Body of pancreas (tissue), 4 donors: ENCODE data around the gene UBE2L3. TPM values are rescaled to one million over a fixed set of nuclear protein-coding genes. Genes with fewer than 3 reads are reported as not detected.
"Not testable (repeated sequence)": the region's sequence is repeated elsewhere in the genome, so short reads cannot be mapped to it uniquely, and the experiment has no call there.

Experiments used
- ATAC-seq: fragments of 150-250 bp; one replicate; pipeline ENCODE4 v1.9.1; 2016
- DNase-seq, 4 donors: peaks; one replicate each; pipeline ENCODE4 v3.0.0-alpha.2; 2019
- H3K27ac ChIP-seq, 4 donors: fragments of 200-600 bp; sonication (generic); 1 replicate in 3 of 4; 2 replicates in 1 of 4; pipeline versions ENCODE4 v1.5.1 to v1.6.1; 2016 to 2019; ENCODE audit warnings: mild to moderate bottlenecking in 1 of 4, mixed read lengths in 1 of 4, moderate library complexity in 1 of 4
- H3K27me3 ChIP-seq, 2 donors: fragments of 200-600 bp; sonication (generic); one replicate each; pipeline ENCODE4 v1.6.0; 2016; ENCODE audit warnings: mild to moderate bottlenecking in 1 of 2
- H3K36me3 ChIP-seq, 2 donors: fragments of 200-600 bp; sonication (generic); replicated peaks in 1 of 2; 2 replicates each; pipeline ENCODE4 v1.5.1; 2016; ENCODE audit warnings: low read depth in 2 of 2; ENCODE audit not compliant: insufficient read depth in 1 of 2
- H3K4me1 ChIP-seq: fragments of 200-600 bp; sonication (generic); one replicate; pipeline ENCODE4 v1.6.0; 2016
- H3K4me3 ChIP-seq, 2 donors: fragments of 200-600 bp; sonication (generic); 1 replicate in 1 of 2; 2 replicates in 1 of 2; pipeline ENCODE4 v1.5.1; 2016 to 2019
- H3K9me3 ChIP-seq, 3 donors: fragments of 200-600 bp; sonication (generic); 1 replicate in 2 of 3; 2 replicates in 1 of 3; pipeline ENCODE4 v1.5.1; 2016
- CTCF ChIP-seq, 7 experiments: fragments of 450-650 bp in 4 of 7; fragments of 200-600 bp in 3 of 7; sonication (generic) in 3 of 7; IDR thresholded peaks; one replicate each; pipeline ENCODE4 v1.5.1; 2016 to 2019; ENCODE audit warnings: antibody characterized with exemption in 7 of 7
- POLR2A ChIP-seq, 3 donors: fragments of 450-650 bp; IDR thresholded peaks; one replicate each; pipeline ENCODE4 v1.6.1; 2016; ENCODE audit warnings: antibody characterized with exemption in 3 of 3, mild to moderate bottlenecking in 2 of 3
- WGBS, 2 donors: methylation state at CpG; one replicate each; pipeline ENCODE4 v1.1.5; 2017; 5-methylcytosine and 5-hydroxymethylcytosine counted together
- intact Hi-C: fragments of 100-400 bp; cut with DNase I; formaldehyde crosslinking; loops from one replicate; pipeline ENCODE4 v1.15.1; 2023
- total RNA-seq, 2 donors: library from RNA; depleted of rRNA; stranded (reverse); fragments of >200 nt; gene quantifications; one replicate each; pipeline ENCODE4 v1.1.0, GENCODE V29; 2016

UBE2L3 gene
- total RNA-seq, 2 donors from 2014 or later = 17.4 to 33.3 TPM

GRCh38 chr22:21641417-21641788 lies 73.9 kb downstream of the UBE2L3 start:
- no peaks in the 10 kb centered on the region for H3K27me3 ChIP-seq
- H3K36me3 ChIP-seq = no peaks in the 10 kb centered on the region
- H3K9me3 ChIP-seq = no peaks in the 10 kb centered on the region
- TF ChIP-seq CTCF (IDR thresholded peaks at IDR 0.05) (peak; percentile 12 to 62 (median 57)), POLR2A (IDR thresholded peaks at IDR 0.05) (no peak)
- intact Hi-C loops = no loop called here
- H3K4me3 ChIP-seq = peak overlapping the region in 1 of 2 donors; percentile 18
- ATAC-seq (peak; percentile 45), DNase-seq (peak; percentile 60 to 72 (median 68))
- peak overlapping the region; percentile 65 to 89 (median 78) for H3K27ac ChIP-seq
- H3K4me1 ChIP-seq = peaks cover 31% of the 10 kb centered on the region
- WGBS, 2 donors = 2 to 7% methylated on average over 6 to 9 of the region's 9 CpGs

- Histone ChIP-seq H3K9me3 (no peaks in the 10 kb centered on the region), H3K27ac (peak within 1 kb of the TSS; percentile 69 to 89 (median 79)), H3K4me3 (peak within 1 kb of the TSS; percentile 83 to 93), H3K36me3 (no peaks in the 10 kb centered on the region), H3K4me1 (peaks cover 37% of the 10 kb centered on the region), H3K27me3 (no peaks in the 10 kb centered on the region)
- DNase-seq (peak; percentile 99), ATAC-seq (peak; percentile 98)
- TF ChIP-seq POLR2A (IDR thresholded peaks at IDR 0.05) (peak; percentile 88 to 97 (median 90)), CTCF (IDR thresholded peaks at IDR 0.05) (peak in 4 of 7 experiments; percentile 4 to 49 (median 26))
- intact Hi-C loops = no loop called here
- 0% methylated on average over 13 to 73 of the region's 76 CpGs for WGBS, 2 donors
These were observed 74.5 kb downstream of the UBE2L3 start, which contains the start of gene SDF2L1 for GRCh38 chr22:21641789-21642583. Gene SDF2L1 (plus strand): TSS chr22:21642302. CDS start chr22:21642337, 35 bp downstream.

DNA sequence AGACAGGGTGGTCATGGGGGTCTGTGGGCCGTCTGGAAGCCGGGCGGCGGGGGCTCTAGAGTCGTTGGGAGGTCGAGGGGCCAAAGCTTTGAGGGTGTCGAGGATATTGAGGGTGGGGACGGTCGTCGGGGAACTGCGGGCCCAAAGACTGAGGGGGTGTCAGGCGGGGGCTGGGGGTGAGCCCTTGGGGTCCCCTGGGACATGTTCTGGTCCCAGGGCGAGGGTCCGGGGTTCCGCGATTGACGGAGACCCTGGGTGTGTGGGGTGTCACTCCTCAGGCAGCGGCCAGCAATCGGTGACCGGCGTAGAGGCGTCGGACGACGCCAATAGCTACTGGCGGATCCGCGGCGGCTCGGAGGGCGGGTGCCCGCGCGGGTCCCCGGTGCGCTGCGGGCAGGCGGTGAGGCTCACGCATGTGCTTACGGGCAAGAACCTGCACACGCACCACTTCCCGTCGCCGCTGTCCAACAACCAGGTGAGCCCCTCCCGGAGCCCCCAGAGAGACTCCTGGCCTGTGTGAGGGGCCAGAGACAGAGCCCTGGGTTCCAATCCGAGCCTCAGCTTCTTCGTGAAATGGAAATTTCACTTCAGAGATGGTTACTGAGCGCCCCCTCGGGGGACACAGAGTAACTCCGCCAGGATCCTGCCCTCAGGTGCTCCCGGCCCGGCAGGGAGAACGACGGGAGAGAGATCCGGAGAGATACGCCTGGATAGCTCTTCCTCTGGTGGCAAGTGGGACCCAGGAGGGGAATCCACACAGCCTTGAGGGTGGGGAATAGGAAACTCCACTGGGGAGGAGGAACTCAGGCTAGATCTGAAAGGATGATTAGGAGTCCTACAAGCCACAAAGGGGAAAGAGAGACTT lies 75.3 kb downstream of the UBE2L3 start:
- Histone ChIP-seq H3K4me3 (peak overlapping the region; percentile 83 to 93), H3K36me3 (peaks cover 0 to 2% of the 10 kb centered on the region in 2 donors), H3K9me3 (no peaks in the 10 kb centered on the region), H3K27me3 (no peaks in the 10 kb centered on the region), H3K27ac (peak overlapping the region; percentile 64 to 89 (median 79)), H3K4me1 (peaks cover 38% of the 10 kb centered on the region)
- intact Hi-C loops = no loop called here
- peak; percentile 21 for ATAC-seq
- TF ChIP-seq CTCF (IDR thresholded peaks at IDR 0.05) = peak in 6 of 7 experiments; percentile 27 to 57 (median 53)
- TF ChIP-seq POLR2A (IDR thresholded peaks at IDR 0.05) = no peak
- 0% methylated on average over 3 to 54 of the region's 56 CpGs for WGBS, 2 donors
- DNase-seq = peak; percentile 64 to 67 (median 66)

DNA sequence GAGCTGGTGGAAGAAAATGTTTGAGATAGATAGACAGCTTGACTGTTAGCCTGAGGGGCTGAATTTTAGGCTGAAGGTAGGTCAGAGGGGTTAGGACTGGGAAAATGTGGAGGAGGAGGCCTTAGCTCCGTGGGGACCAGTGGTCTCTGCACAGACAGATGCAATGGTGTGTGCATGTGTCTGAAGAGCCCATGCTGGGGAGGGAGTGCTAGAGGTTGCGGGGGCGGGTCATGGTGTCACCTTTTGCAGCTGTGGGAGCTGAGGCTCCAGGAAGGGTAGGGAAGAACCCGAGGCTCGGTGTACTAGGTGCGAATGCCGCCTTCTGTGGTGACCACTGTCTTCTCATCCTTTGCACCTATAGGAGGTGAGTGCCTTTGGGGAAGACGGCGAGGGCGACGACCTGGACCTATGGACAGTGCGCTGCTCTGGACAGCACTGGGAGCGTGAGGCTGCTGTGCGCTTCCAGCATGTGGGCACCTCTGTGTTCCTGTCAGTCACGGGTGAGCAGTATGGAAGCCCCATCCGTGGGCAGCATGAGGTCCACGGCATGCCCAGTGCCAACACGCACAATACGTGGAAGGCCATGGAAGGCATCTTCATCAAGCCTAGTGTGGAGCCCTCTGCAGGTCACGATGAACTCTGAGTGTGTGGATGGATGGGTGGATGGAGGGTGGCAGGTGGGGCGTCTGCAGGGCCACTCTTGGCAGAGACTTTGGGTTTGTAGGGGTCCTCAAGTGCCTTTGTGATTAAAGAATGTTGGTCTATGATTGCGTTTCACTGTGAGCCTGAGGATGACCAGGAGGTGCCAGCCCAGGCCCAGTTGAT lies 76.2 kb downstream of the UBE2L3 start:
- WGBS, 2 donors = 59 to 62% methylated on average over 16 to 22 of the region's 22 CpGs
- no peaks in the 10 kb centered on the region for H3K9me3 ChIP-seq
- H3K27me3 ChIP-seq = no peaks in the 10 kb centered on the region
- no peak overlapping the region for H3K4me3 ChIP-seq
- H3K27ac ChIP-seq = no peak overlapping the region
- peak in 1 of 4 donors; percentile 24 for DNase-seq
- intact Hi-C loops = no loop called here
- H3K36me3 ChIP-seq = peaks cover 0 to 2% of the 10 kb centered on the region in 2 donors
- peaks cover 38% of the 10 kb centered on the region for H3K4me1 ChIP-seq
- no peak for TF ChIP-seq POLR2A (IDR thresholded peaks at IDR 0.05)
- TF ChIP-seq CTCF (IDR thresholded peaks at IDR 0.05) = peak in 2 of 7 experiments; percentile 2 to 11
- ATAC-seq = no peak

DNA sequence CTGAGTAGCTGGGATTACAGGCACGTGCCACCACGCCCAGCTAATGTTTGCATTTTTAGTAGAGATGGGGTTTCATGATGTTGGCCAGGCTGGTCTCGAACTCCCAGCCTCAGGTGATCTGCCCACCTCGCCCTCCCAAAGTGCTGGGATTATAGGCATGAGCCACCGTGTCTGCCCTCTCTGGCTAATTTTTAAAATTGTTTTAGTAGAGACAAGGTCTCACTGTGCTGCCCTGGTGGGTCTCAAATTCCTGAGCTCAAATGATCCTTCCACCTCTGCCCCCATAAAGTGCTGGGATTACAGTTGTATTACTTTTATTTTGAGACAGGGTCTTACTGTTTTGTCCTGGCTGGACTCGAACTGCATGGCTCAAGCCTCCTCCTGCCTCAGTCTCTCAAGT lies 78.0 kb downstream of the UBE2L3 start:
- 73 to 85% methylated on average over 6 of the region's 6 CpGs for WGBS, 2 donors
- DNase-seq, H3K27me3 ChIP-seq, H3K4me3 ChIP-seq, intact Hi-C loops, H3K36me3 ChIP-seq, ATAC-seq, H3K27ac ChIP-seq, H3K9me3 ChIP-seq: not testable (repeated sequence)
- peaks cover 38% of the 10 kb centered on the region for H3K4me1 ChIP-seq
